PC-3 (cell line): ENCODE results near the gene PANK3.

Experiments
- CTCF ChIP-seq: fragments of 300-600 bp; sonication (generic); conservative IDR thresholded peaks from 2 replicates; pipeline ENCODE4 v1.5.1; 2017; ENCODE audit warnings: antibody characterized with exemption, low read depth, mild to moderate bottlenecking, low read length
- EZH2phosphoT487 ChIP-seq: fragments of 300-600 bp; sonication (generic); IDR thresholded peaks from 2 replicates; pipeline ENCODE4 v1.6.1; 2018; ENCODE audit warnings: mild to moderate bottlenecking, antibody characterized with exemption, low read length, borderline replicate concordance

- TF ChIP-seq CTCF, result no peak
- no peak for TF ChIP-seq EZH2phosphoT487
Observed at GRCh38 chr5:168592014-168592368, 12.8 kb upstream of the PANK3 start.
